SK-N-SH (cell line): ENCODE measurements around the gene CPEB4. TPM values are rescaled to one million over a fixed set of nuclear protein-coding genes. Genes with fewer than 3 reads are reported as not detected.

Experiments used
- CTCF ChIA-PET: fragments of 300-600, 350-600 bp; formaldehyde crosslinking; extraction: SDS; loops from one replicate; lab custom pipeline; 2021; lab: Yijun Ruan, JAX
- POLR2A ChIA-PET: fragments of 350-600 bp; sonication (Branson Sonifier 250); formaldehyde crosslinking; extraction: SDS; loops from one replicate; lab custom pipeline; 2020; ENCODE audit warnings: antibody characterized with exemption, inconsistent platforms; lab: Yijun Ruan, JAX
- DNase-seq: peaks from one replicate; pipeline ENCODE4 v3.0.0; 2012
- H2AFZ ChIP-seq: fragments of 200-600 bp; sonication (generic); 2 replicates; pipeline ENCODE4 v1.8.1; 2016; ENCODE audit warnings: antibody characterized with exemption, mild to moderate bottlenecking, low read depth
- H3F3A ChIP-seq: fragments of 200-600 bp; sonication (generic); replicated peaks from 2 replicates; pipeline ENCODE3; 2016; ENCODE audit warnings: antibody characterized with exemption, mild to moderate bottlenecking; ENCODE audit not compliant: insufficient read depth
- H3K27ac ChIP-seq, 2 experiments: fragments of 200-500 bp in 1 of 2; fragments of 200-600 bp in 1 of 2; sonication (Bioruptor generic) in 1 of 2; sonication (generic), shearing (Covaris generic) in 1 of 2; 2 replicates each; pipeline versions ENCODE4 v1.5.1 to v1.6.1; 2014 to 2016; ENCODE audit warnings: low read depth in 2 of 2, inconsistent platforms in 1 of 2, low read length in 1 of 2, mild to moderate bottlenecking in 1 of 2, mixed read lengths in 1 of 2
- H3K27me3 ChIP-seq: fragments of 200-600 bp; sonication (generic), shearing (Covaris generic); 2 replicates; pipeline ENCODE4 v1.6.1; 2016; ENCODE audit warnings: mixed run types; ENCODE audit not compliant: insufficient read depth
- H3K36me3 ChIP-seq, 2 experiments: fragments of 200-500 bp in 1 of 2; fragments of 200-600 bp in 1 of 2; sonication (Bioruptor generic) in 1 of 2; sonication (generic) in 1 of 2; replicated peaks in 1 of 2; 2 replicates each; pipeline versions ENCODE3 to v1.5.1; 2014 to 2016; ENCODE audit warnings: low read length in 1 of 2, mild to moderate bottlenecking in 1 of 2; ENCODE audit not compliant: insufficient read depth in 2 of 2, control insufficient read depth in 1 of 2
- H3K4me1 ChIP-seq, 2 experiments: fragments of 200-500 bp in 1 of 2; fragments of 200-600 bp in 1 of 2; sonication (Bioruptor generic) in 1 of 2; sonication (generic), shearing (Covaris generic) in 1 of 2; 2 replicates each; pipeline versions ENCODE4 v1.5.1 to v1.6.1; 2014 to 2016; ENCODE audit warnings: low read depth in 1 of 2, low read length in 1 of 2, mixed run types in 1 of 2; ENCODE audit not compliant: insufficient read depth in 2 of 2, control insufficient read depth in 1 of 2
- H3K4me2 ChIP-seq: fragments of 200-600 bp; sonication (generic), shearing (Covaris generic); 2 replicates; pipeline ENCODE4 v1.6.1; 2017; ENCODE audit warnings: mixed run types
- H3K4me3 ChIP-seq, 2 experiments: fragments of 200-500 bp in 1 of 2; fragments of 200-600 bp in 1 of 2; sonication (Bioruptor generic) in 1 of 2; sonication (generic), shearing (Covaris generic) in 1 of 2; 2 replicates each; pipeline versions ENCODE4 v1.5.1 to v1.8.1; 2014 to 2016; ENCODE audit warnings: low read depth in 2 of 2, inconsistent platforms in 1 of 2, low read length in 1 of 2, mild to moderate bottlenecking in 1 of 2, mixed read lengths in 1 of 2, moderate library complexity in 1 of 2
- H3K79me2 ChIP-seq: fragments of 200-600 bp; sonication (generic); 2 replicates; pipeline ENCODE4 v1.8.1; 2017; ENCODE audit warnings: mild to moderate bottlenecking; ENCODE audit not compliant: insufficient read depth
- H3K9ac ChIP-seq: fragments of 200-600 bp; sonication (generic); 2 replicates; pipeline ENCODE4 v1.6.1; 2017; ENCODE audit warnings: mixed run types
- H3K9me2 ChIP-seq: fragments of 200-600 bp; sonication (generic); 2 replicates; pipeline ENCODE4 v1.6.1; 2017; ENCODE audit warnings: mixed run types
- H3K9me3 ChIP-seq: fragments of 200-600 bp; sonication (generic); 2 replicates; pipeline ENCODE4 v1.6.1; 2017; ENCODE audit warnings: mixed run types, mild to moderate bottlenecking, moderate library complexity
- H4K20me1 ChIP-seq: fragments of 200-600 bp; sonication (generic); 2 replicates; pipeline ENCODE4 v1.6.1; 2017; ENCODE audit warnings: mild to moderate bottlenecking, mixed run types; ENCODE audit not compliant: insufficient read depth
- FOSL2 ChIP-seq: IDR thresholded peaks from 2 replicates; pipeline ENCODE4 v1.4.0; 2012; ENCODE audit warnings: low read depth, mild to moderate bottlenecking, moderate library complexity, borderline replicate concordance
- FOXJ3 ChIP-seq: sonication (generic); formaldehyde crosslinking; IDR thresholded peaks from 2 replicates; pipeline ENCODE4 v1.5.1; 2020; ENCODE audit warnings: mild to moderate bottlenecking, missing genetic modification reagents
- FOXM1 ChIP-seq: IDR thresholded peaks from 2 replicates; pipeline ENCODE4 v1.4.0; 2012; ENCODE audit warnings: low read depth, mild to moderate bottlenecking
- JUND ChIP-seq: IDR thresholded peaks from 2 replicates; pipeline ENCODE4 v1.4.0; 2012
- MEF2A ChIP-seq: IDR thresholded peaks from 2 replicates; pipeline ENCODE4 v1.4.0; 2012; ENCODE audit warnings: low read depth, borderline replicate concordance
- MXI1 ChIP-seq: IDR thresholded peaks from 2 replicates; pipeline ENCODE4 v1.6.1; 2012; ENCODE audit warnings: mild to moderate bottlenecking, low read depth, low read length, improper control_type of control experiment
- POLR2AphosphoS5 ChIP-seq: IDR thresholded peaks from 2 replicates; pipeline ENCODE4 v1.6.1; 2012; ENCODE audit warnings: low read depth, low read length
- REST ChIP-seq: IDR thresholded peaks from 2 replicates; pipeline ENCODE4 v1.6.1; 2012; ENCODE audit warnings: mild to moderate bottlenecking, low read depth, low read length, moderate library complexity
- TAF1 ChIP-seq: IDR thresholded peaks from 2 replicates; pipeline ENCODE4 v1.6.1; 2012; ENCODE audit warnings: low read depth, mild to moderate bottlenecking, low read length, moderate library complexity, borderline replicate concordance
- TEAD4 ChIP-seq: IDR thresholded peaks from 2 replicates; pipeline ENCODE4 v1.4.0; 2012; ENCODE audit warnings: mild to moderate bottlenecking, borderline replicate concordance; ENCODE audit not compliant: insufficient read depth
- WGBS: methylation state at CpG from one replicate; pipeline ENCODE4 v1.1.6; 2017; ENCODE audit warnings: low lambda C conversion rate; 5-methylcytosine and 5-hydroxymethylcytosine counted together
- polyA plus RNA-seq, 3 experiments: library from polyadenylated mRNA; depleted of rRNA; stranded (reverse); fragments of >200 nt; gene quantifications; 2 replicates each; pipeline ENCODE4 v1.2.3, GENCODE V29; 2012

The CPEB4 gene
- polyA plus RNA-seq, 1 of the 3 experiments (the other 2 are of a cell fraction), result 6.8 TPM

GRCh38 chr5:173904151-173904550 lies 16.0 kb downstream of the CPEB4 start (continued):
- TF ChIP-seq REST (no peak), TAF1 (no peak), FOSL2 (no peak), JUND (no peak), POLR2AphosphoS5 (no peak), TEAD4 (no peak)
- TF ChIP-seq, all 33 proteins: peak for 0

GRCh38 chr5:173907284-173907683 lies 19.1 kb downstream of the CPEB4 start:
- Histone ChIP-seq H3K27ac (peak overlapping the region in 1 of 2 experiments; percentile 55; a peak in 2 of 4 replicates), H3K36me3 (peaks cover 10 to 19% of the 10 kb centered on the region in 2 experiments), H3K4me3 (no peak overlapping the region), H3K9me3 (no peaks in the 10 kb centered on the region), H3F3A (no peaks in the 10 kb centered on the region), H3K79me2 (peaks cover 70% of the 10 kb centered on the region), H3K9me2 (no peaks in the 10 kb centered on the region), H3K4me2 (no peak overlapping the region), H3K9ac (no peak overlapping the region), H3K4me1 (peaks cover 0 to 3% of the 10 kb centered on the region in 2 experiments; a peak in 2 of 4 replicates), H2AFZ (no peak overlapping the region), H3K27me3 (no peaks in the 10 kb centered on the region), H4K20me1 (0 out of 2 replicates have a peak, but pooled peaks cover 7% of the 10 kb centered on the region)
- ChIA-PET CTCF (interaction anchor here (0.6 to 1.3 kb wide), 5 partner anchors 8 to 66 kb away, joined by 3 to 4 read pairs (median 3); no protein-coding TSS in a partner anchor), POLR2A (no interaction called here)
- TF ChIP-seq REST, result no peak
- no peak for TF ChIP-seq POLR2AphosphoS5
- TF ChIP-seq FOXJ3 (CRISPR knock-in tag), result no peak
- no peak for TF ChIP-seq MEF2A
- TF ChIP-seq MXI1, result no peak
- TF ChIP-seq FOXM1, result no peak
- 95% methylated on average over 1 of the region's 1 CpG for WGBS
- DNase-seq, result no peak
